Esophagus muscularis mucosa (tissue), 3 donors: ENCODE measurements around the gene GRAMD4.

ENCODE experiments used
- POLR2A ChIP-seq: fragments of 450-650 bp; IDR thresholded peaks from one replicate; pipeline ENCODE4 v1.6.1; 2017; ENCODE audit warnings: antibody characterized with exemption, moderate library complexity, mild to moderate bottlenecking, low read depth
- POLR2AphosphoS5 ChIP-seq, 2 donors: sonication (generic); formaldehyde crosslinking; IDR thresholded peaks; one replicate each; pipeline ENCODE4 v1.6.1; 2017; ENCODE audit warnings: antibody characterized with exemption in 2 of 2
- TF ChIP-seq, protein P1 (sequence below), 3 experiments: fragments of 200-600 bp in 2 of 3; fragments of 450-650 bp in 1 of 3; sonication (generic) in 2 of 3; IDR thresholded peaks; one replicate each; pipeline ENCODE4 v1.5.1; 2017 to 2019; ENCODE audit warnings: antibody characterized with exemption in 3 of 3, mild to moderate bottlenecking in 2 of 3, moderate library complexity in 1 of 3

DNA sequence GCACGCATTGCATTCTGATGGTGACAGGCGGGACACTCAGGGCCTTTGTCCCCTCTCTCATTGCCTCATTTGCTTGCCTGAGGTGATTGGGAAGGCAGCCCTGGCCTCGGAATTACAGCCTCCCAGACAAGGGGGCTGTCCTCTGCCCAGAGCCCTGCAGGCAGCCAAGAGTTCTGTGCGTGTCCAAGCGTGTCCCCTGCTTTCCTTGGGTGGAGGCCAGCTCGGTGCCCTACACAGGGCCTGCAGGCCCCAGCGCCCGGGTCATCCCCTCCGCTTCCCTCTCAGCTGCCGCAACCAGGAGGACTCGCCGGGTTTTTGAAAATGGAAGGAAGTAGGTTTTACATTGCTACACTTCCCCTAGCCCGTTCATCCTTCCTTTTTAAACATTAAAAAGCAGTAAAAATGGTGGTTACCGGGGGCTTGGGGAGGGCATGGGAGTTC lies 1.9 kb downstream of the GRAMD4 start:
- TF ChIP-seq, protein P1, sequence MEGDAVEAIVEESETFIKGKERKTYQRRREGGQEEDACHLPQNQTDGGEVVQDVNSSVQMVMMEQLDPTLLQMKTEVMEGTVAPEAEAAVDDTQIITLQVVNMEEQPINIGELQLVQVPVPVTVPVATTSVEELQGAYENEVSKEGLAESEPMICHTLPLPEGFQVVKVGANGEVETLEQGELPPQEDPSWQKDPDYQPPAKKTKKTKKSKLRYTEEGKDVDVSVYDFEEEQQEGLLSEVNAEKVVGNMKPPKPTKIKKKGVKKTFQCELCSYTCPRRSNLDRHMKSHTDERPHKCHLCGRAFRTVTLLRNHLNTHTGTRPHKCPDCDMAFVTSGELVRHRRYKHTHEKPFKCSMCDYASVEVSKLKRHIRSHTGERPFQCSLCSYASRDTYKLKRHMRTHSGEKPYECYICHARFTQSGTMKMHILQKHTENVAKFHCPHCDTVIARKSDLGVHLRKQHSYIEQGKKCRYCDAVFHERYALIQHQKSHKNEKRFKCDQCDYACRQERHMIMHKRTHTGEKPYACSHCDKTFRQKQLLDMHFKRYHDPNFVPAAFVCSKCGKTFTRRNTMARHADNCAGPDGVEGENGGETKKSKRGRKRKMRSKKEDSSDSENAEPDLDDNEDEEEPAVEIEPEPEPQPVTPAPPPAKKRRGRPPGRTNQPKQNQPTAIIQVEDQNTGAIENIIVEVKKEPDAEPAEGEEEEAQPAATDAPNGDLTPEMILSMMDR (IDR thresholded peaks at IDR 0.05): no peak
- TF ChIP-seq POLR2AphosphoS5 (IDR thresholded peaks at IDR 0.05) (no peak), POLR2A (no peak)
